Neural progenitor cell (in vitro differentiated cells): ENCODE measurements around the gene IER5L. TPM values are rescaled to one million over a fixed set of nuclear protein-coding genes. Genes with fewer than 3 reads are reported as not detected.
A peak's percentile ranks its signal among the peaks of the same experiment; 100 is the strongest.

Source experiments
- DNase-seq: peaks from one replicate; pipeline ENCODE4 v3.0.0-alpha.2; 2016; ENCODE audit warnings: low spot score
- H2AFZ ChIP-seq: fragments of 200-600 bp; sonication (generic); replicated peaks from 2 replicates; pipeline ENCODE4 v1.6.1; 2016; ENCODE audit warnings: antibody characterized with exemption
- H3F3A ChIP-seq: fragments of 200-600 bp; sonication (generic); 2 replicates; pipeline ENCODE4 v1.6.1; 2016; ENCODE audit warnings: antibody characterized with exemption, low read depth
- H3K27ac ChIP-seq: fragments of 200-600 bp; sonication (generic); 2 replicates; pipeline ENCODE4 v1.5.1; 2016; ENCODE audit warnings: mild to moderate bottlenecking
- H3K27me3 ChIP-seq: fragments of 200-600 bp; sonication (generic); 2 replicates; pipeline ENCODE4 v1.6.1; 2016; ENCODE audit warnings: mild to moderate bottlenecking, moderate library complexity
- H3K36me3 ChIP-seq: fragments of 200-600 bp; sonication (generic); 2 replicates; pipeline ENCODE4 v1.5.1; 2016
- H3K4me1 ChIP-seq: fragments of 200-600 bp; sonication (generic); 2 replicates; pipeline ENCODE4 v1.6.1; 2016; ENCODE audit warnings: mixed run types
- H3K4me2 ChIP-seq: fragments of 200-600 bp; sonication (generic); 2 replicates; pipeline ENCODE4 v1.6.1; 2016
- H3K4me3 ChIP-seq: fragments of 200-600 bp; sonication (generic); 2 replicates; pipeline ENCODE4 v1.5.1; 2016
- H3K79me2 ChIP-seq: fragments of 200-600 bp; sonication (generic); 2 replicates; pipeline ENCODE4 v1.6.1; 2016; ENCODE audit warnings: low read depth
- H3K9ac ChIP-seq: fragments of 200-600 bp; sonication (generic); 2 replicates; pipeline ENCODE4 v1.6.1; 2016
- H3K9me3 ChIP-seq: fragments of 200-600 bp; sonication (generic); 2 replicates; pipeline ENCODE4 v1.5.1; 2016; ENCODE audit warnings: low read depth
- H4K20me1 ChIP-seq: fragments of 200-600 bp; sonication (generic); 2 replicates; pipeline ENCODE4 v1.6.1; 2016; ENCODE audit warnings: low read depth
- H3K27ac Mint-ChIP-seq: 3 replicates; pipeline ENCODE4 v1.8.0; 2021; ENCODE audit warnings: mixed read lengths
- H3K27me3 Mint-ChIP-seq: 2 replicates; pipeline ENCODE4 v1.8.0; 2022; ENCODE audit warnings: low read depth, mild to moderate bottlenecking, inconsistent platforms, moderate library complexity, mixed read lengths; ENCODE audit not compliant: insufficient read depth
- H3K36me3 Mint-ChIP-seq: 3 replicates; pipeline ENCODE4 v1.8.0; 2021; ENCODE audit warnings: mixed read lengths
- H3K4me1 Mint-ChIP-seq: 3 replicates; pipeline ENCODE4 v1.8.0; 2021; ENCODE audit warnings: mixed read lengths
- H3K4me3 Mint-ChIP-seq: 3 replicates; pipeline ENCODE4 v1.8.0; 2021; ENCODE audit warnings: mild to moderate bottlenecking, moderate library complexity, mixed read lengths
- H3K9me3 Mint-ChIP-seq: 3 replicates; pipeline ENCODE4 v1.8.0; 2020; ENCODE audit warnings: mixed read lengths
- EZH2 ChIP-seq: fragments of 200-600 bp; sonication (generic); IDR thresholded peaks from 2 replicates; pipeline ENCODE4 v1.6.1; 2017; ENCODE audit warnings: antibody characterized with exemption, mild to moderate bottlenecking, moderate library complexity
- EZH2phosphoT487 ChIP-seq: fragments of 200-600 bp; sonication (generic); IDR thresholded peaks from 2 replicates; pipeline ENCODE4 v1.6.1; 2017; ENCODE audit warnings: antibody characterized with exemption
- total RNA-seq: library from RNA; depleted of rRNA; stranded (reverse); fragments of >200 nt; gene quantifications from 2 replicates; pipeline ENCODE4 v1.2.3, GENCODE V29; 2015; ENCODE audit warnings: low replicate concordance
- TF ChIP-seq, protein P1 (sequence below): fragments of 200-600 bp; sonication (generic); IDR thresholded peaks from 2 replicates; pipeline ENCODE4 v1.5.1; 2017; ENCODE audit warnings: antibody characterized with exemption, mild to moderate bottlenecking

IER5L gene
- total RNA-seq, 1 donor from 2014 or later = 12.2 TPM

DNA sequence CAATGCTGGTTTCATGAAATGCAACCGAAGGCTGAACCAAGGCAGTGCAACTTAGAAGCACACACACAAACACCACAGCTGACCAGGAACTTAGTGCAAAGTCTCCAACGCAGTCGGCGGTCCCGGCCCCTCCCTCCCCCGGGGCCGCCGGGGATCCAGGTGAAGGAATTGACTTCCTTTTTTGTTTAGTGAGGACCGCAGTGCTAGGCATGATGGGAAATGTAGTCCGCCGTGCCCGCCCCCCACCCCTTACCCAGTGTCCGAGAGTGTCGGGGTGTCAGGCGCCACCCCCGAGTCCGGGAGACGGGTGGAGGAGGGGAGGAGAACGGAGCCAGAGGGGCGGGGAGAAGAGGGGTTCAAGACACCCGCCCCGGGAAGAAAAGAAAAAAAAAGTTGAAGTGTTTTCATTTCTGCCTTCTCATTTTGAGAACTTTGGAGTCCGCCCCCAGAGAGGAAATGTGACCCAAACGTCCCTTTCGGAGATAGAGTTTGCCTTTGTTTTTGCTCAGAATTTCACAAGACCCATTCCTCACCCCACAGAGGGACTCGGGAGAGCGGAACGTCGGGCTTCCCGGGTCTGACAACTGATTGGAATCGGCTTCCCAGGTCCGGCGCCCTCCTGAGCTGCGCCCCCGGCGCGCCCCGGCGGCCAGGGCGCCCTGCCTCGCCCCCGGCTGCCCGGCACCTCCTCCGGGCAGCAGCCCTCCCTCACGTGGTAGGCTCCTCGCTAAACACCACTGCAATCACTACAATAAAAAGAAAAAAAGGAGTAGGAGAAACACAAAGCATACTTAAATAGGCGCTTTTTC is 2.0 kb downstream of the IER5L start:
- H3K9ac ChIP-seq = peak overlapping the region; percentile 8
- H3K27me3 Mint-ChIP-seq = peaks cover 11% of the 10 kb centered on the region

DNA sequence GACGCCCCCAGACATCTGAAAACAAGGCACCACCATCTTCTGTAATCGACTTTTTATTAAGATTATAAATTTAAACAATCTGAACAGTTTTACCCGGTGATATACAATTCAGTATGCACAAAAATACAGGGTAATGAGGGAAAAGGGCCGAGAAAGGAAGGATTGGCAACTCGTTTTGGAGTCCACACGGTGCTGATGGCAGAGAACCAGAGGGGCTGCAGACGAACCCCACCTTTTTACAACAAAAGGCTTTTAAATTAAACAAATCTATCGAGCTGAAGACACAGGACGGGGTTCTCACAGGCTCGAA is 2.6 kb downstream of the IER5L start:
- Mint-ChIP-seq H3K27me3 (peaks cover 11% of the 10 kb centered on the region), H3K9me3 (no peaks in the 10 kb centered on the region), H3K27ac (peak overlapping the region; percentile 76), H3K36me3 (no peaks in the 10 kb centered on the region), H3K4me1 (peaks cover 49% of the 10 kb centered on the region), H3K4me3 (peak overlapping the region; percentile 95)
- Histone ChIP-seq H3F3A (peaks cover 46% of the 10 kb centered on the region), H3K9me3 (no peaks in the 10 kb centered on the region), H3K4me2 (peak overlapping the region; percentile 97), H3K36me3 (no peaks in the 10 kb centered on the region), H4K20me1 (peaks cover 14% of the 10 kb centered on the region), H3K4me1 (peaks cover 29% of the 10 kb centered on the region), H3K79me2 (peaks cover 18% of the 10 kb centered on the region), H2AFZ (no peak overlapping the region), H3K4me3 (peak overlapping the region; percentile 76), H3K27me3 (peaks cover 24% of the 10 kb centered on the region), H3K9ac (no peak overlapping the region), H3K27ac (no peak overlapping the region)
- peak; percentile 1 for TF ChIP-seq EZH2
- no peak for TF ChIP-seq EZH2phosphoT487
- TF ChIP-seq, protein P1, sequence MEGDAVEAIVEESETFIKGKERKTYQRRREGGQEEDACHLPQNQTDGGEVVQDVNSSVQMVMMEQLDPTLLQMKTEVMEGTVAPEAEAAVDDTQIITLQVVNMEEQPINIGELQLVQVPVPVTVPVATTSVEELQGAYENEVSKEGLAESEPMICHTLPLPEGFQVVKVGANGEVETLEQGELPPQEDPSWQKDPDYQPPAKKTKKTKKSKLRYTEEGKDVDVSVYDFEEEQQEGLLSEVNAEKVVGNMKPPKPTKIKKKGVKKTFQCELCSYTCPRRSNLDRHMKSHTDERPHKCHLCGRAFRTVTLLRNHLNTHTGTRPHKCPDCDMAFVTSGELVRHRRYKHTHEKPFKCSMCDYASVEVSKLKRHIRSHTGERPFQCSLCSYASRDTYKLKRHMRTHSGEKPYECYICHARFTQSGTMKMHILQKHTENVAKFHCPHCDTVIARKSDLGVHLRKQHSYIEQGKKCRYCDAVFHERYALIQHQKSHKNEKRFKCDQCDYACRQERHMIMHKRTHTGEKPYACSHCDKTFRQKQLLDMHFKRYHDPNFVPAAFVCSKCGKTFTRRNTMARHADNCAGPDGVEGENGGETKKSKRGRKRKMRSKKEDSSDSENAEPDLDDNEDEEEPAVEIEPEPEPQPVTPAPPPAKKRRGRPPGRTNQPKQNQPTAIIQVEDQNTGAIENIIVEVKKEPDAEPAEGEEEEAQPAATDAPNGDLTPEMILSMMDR = no peak
- DNase-seq = no peak

More for the DNA sequence above, 2.0 kb downstream of the IER5L start:
- Histone ChIP-seq H2AFZ (no peak overlapping the region), H3F3A (peaks cover 46% of the 10 kb centered on the region), H3K4me1 (peaks cover 29% of the 10 kb centered on the region), H3K9me3 (no peaks in the 10 kb centered on the region), H3K79me2 (peaks cover 18% of the 10 kb centered on the region), H3K27me3 (peaks cover 30% of the 10 kb centered on the region), H3K27ac (no peak overlapping the region), H4K20me1 (peaks cover 14% of the 10 kb centered on the region), H3K4me3 (peak overlapping the region; percentile 76), H3K36me3 (no peaks in the 10 kb centered on the region), H3K4me2 (peak overlapping the region; percentile 97)
- Mint-ChIP-seq H3K4me1 (peaks cover 46% of the 10 kb centered on the region), H3K4me3 (peak overlapping the region; percentile 95), H3K27ac (peak overlapping the region; percentile 76), H3K36me3 (no peaks in the 10 kb centered on the region), H3K9me3 (no peaks in the 10 kb centered on the region)
- TF ChIP-seq EZH2phosphoT487 (no peak), EZH2 (no peak)
- TF ChIP-seq, protein P1 = no peak
- DNase-seq = peak; percentile 92

DNA sequence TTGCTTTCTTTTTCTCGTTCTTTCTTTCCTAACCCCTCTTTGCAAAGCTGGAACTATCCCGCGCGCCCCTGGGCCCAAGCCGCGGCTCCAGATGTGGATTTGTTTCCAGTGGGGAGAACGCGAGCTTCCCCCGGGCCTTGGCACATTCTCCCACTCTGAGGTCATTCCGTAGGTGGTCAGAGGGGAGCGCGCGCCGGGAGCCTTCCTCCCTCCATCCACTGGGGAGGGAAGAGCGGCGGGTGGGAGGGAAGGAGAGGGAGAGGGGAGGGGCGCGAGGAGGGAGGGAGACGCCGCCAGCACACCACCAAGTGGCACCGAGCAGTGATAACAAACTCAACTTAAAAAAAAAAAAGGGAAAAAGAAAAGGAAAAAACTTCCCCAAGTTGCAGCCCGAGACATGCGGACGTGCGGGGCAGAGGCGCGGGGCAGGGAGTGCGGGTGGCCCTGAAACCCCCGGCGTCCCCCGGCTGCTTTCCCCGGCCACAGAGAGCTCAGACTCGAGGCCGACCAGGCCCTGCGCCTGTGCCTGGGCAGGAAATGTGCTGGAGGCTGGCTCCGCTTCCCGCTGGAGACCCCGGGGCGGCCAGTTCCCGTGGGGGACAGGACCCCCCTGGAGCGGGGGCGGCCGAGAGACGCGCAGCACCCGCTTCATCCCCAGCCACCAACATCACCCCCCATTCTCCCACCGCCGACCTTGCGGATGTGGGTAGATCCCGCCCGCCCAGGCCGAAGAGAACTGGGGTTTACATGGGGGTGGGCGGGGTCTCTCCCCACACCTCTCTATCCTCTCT is 3.1 kb downstream of the IER5L start:
- no peak overlapping the region for H3K27ac ChIP-seq
- peaks cover 11% of the 10 kb centered on the region for H3K27me3 Mint-ChIP-seq

More for the DNA sequence above, 3.1 kb downstream of the IER5L start:
- no peak overlapping the region for H3K9ac ChIP-seq
- H3K27ac Mint-ChIP-seq = peak overlapping the region; percentile 76
- peaks cover 47% of the 10 kb centered on the region for H3K4me1 Mint-ChIP-seq
- peak overlapping the region; percentile 76 for H3K4me3 ChIP-seq
- TF ChIP-seq EZH2 = no peak
- TF ChIP-seq, protein P1 = no peak
- TF ChIP-seq EZH2phosphoT487 = no peak
- no peaks in the 10 kb centered on the region for H3K9me3 ChIP-seq
- H2AFZ ChIP-seq = no peak overlapping the region
- peaks cover 14% of the 10 kb centered on the region for H4K20me1 ChIP-seq
- H3K4me1 ChIP-seq = peaks cover 29% of the 10 kb centered on the region
- H3K36me3 ChIP-seq = no peaks in the 10 kb centered on the region
- peaks cover 18% of the 10 kb centered on the region for H3K79me2 ChIP-seq
- peak overlapping the region; percentile 97 for H3K4me2 ChIP-seq
- no peaks in the 10 kb centered on the region for H3K9me3 Mint-ChIP-seq
- peaks cover 18% of the 10 kb centered on the region for H3K27me3 ChIP-seq
- peak; percentile 79 for DNase-seq
- H3F3A ChIP-seq = peaks cover 45% of the 10 kb centered on the region
- H3K4me3 Mint-ChIP-seq = peak overlapping the region; percentile 95
- H3K36me3 Mint-ChIP-seq = no peaks in the 10 kb centered on the region
